HCT116 (cell line): Measurements from ENCODE around the gene ZNRF3. TPM values are rescaled to one million over a fixed set of nuclear protein-coding genes. Genes with fewer than 3 reads are reported as not detected.

Source experiments
- ATAC-seq: fragments of 200-7000 bp; cut with Tn5 transposase; 2 replicates; pipeline ENCODE4 v1.9.1; 2020; ENCODE audit warnings: mild to moderate bottlenecking, moderate library complexity
- BruUV-seq: library from RNA; stranded (reverse); fragments of 400-500 nt; replicated peaks from 2 replicates; lab custom pipeline; 2021; lab: Mats Ljungman, UMichigan
- CTCF ChIA-PET: fragments of 300-600 bp; sonication (Branson Sonifier 250); formaldehyde crosslinking; loops from one replicate; lab custom pipeline; 2021; ENCODE audit warnings: antibody characterized with exemption; lab: Charles Lee
- POLR2A ChIA-PET: fragments of 300-600, 350-600 bp; sonication (Branson Sonifier 250); formaldehyde crosslinking; loops from one replicate; lab custom pipeline; 2021; ENCODE audit warnings: antibody characterized with exemption; lab: Charles Lee
- RAD21 ChIA-PET, 2 experiments: fragments of 300-600 bp; sonication (Branson Sonifier 250); formaldehyde crosslinking; loops; one replicate each; lab custom pipeline; 2023; ENCODE audit warnings: low total read pairs in 2 of 2; ENCODE audit not compliant: uncharacterized antibody in 2 of 2, unreplicated experiment in 2 of 2, low non-redundant PET in 1 of 2; lab: Charles Lee
- DNase-seq: peaks from one replicate; pipeline ENCODE4 v3.0.0-alpha.2; 2010; ENCODE audit warnings: low read depth, low spot score
- H2AFZ ChIP-seq: fragments of 200-600 bp; shearing (Covaris generic), sonication (generic); 2 replicates; pipeline ENCODE4 v1.6.1; 2017; ENCODE audit warnings: low read depth, mixed run types, mixed read lengths, antibody characterized with exemption, low read length; ENCODE audit not compliant: poor library complexity, severe bottlenecking
- H3K27ac ChIP-seq: 2 replicates; pipeline ENCODE4 v1.5.1; 2012; ENCODE audit warnings: low read depth, low read length
- H3K27me3 ChIP-seq: fragments of 200-600 bp; sonication (generic); 2 replicates; pipeline ENCODE4 v1.6.1; 2016; ENCODE audit warnings: mixed run types, low read length, mixed read lengths; ENCODE audit not compliant: insufficient read depth
- H3K36me3 ChIP-seq, 2 experiments: fragments of 200-500 bp in 1 of 2; fragments of 200-600 bp in 1 of 2; sonication (Bioruptor generic) in 1 of 2; sonication (generic) in 1 of 2; 2 replicates each; pipeline versions ENCODE4 v1.5.1 to v1.6.1; 2014 to 2016; ENCODE audit warnings: low read length in 2 of 2, inconsistent platforms in 1 of 2, mixed read lengths in 1 of 2, mixed run types in 1 of 2; ENCODE audit not compliant: insufficient read depth in 2 of 2, control insufficient read depth in 1 of 2
- H3K4me1 ChIP-seq, 2 experiments: fragments of 200-600 bp in 1 of 2; sonication (generic) in 1 of 2; 2 replicates each; pipeline versions ENCODE4 v1.5.1 to v1.6.1; 2012 to 2017; ENCODE audit warnings: low read length in 2 of 2, inconsistent platforms in 1 of 2, mild to moderate bottlenecking in 1 of 2, mixed read lengths in 1 of 2, mixed run types in 1 of 2, moderate library complexity in 1 of 2; ENCODE audit not compliant: insufficient read depth in 2 of 2, control insufficient read depth in 1 of 2
- H3K4me2 ChIP-seq: fragments of 200-600 bp; sonication (generic); 2 replicates; pipeline ENCODE4 v1.6.1; 2017; ENCODE audit warnings: mixed run types, low read length, mixed read lengths
- H3K4me3 ChIP-seq, 2 experiments: fragments of 200-600 bp in 1 of 2; sonication (generic) in 1 of 2; replicated peaks in 1 of 2; 2 replicates each; pipeline ENCODE4 v1.5.1; 2011 to 2016; ENCODE audit warnings: low read length in 2 of 2, control low read depth in 1 of 2, low read depth in 1 of 2, mild to moderate bottlenecking in 1 of 2, mixed read lengths in 1 of 2, mixed run types in 1 of 2
- H3K79me2 ChIP-seq: fragments of 200-600 bp; sonication (generic); 2 replicates; pipeline ENCODE4 v1.6.1; 2017; ENCODE audit warnings: mild to moderate bottlenecking, mixed run types, low read length, moderate library complexity, mixed read lengths; ENCODE audit not compliant: insufficient read depth
- H3K9ac ChIP-seq: fragments of 200-600 bp; sonication (generic); 2 replicates; pipeline ENCODE4 v1.6.1; 2016; ENCODE audit warnings: low read length, mixed read lengths
- H3K9me2 ChIP-seq: fragments of 200-600 bp; sonication (generic), shearing (Covaris generic); 2 replicates; pipeline ENCODE4 v1.6.1; 2017; ENCODE audit warnings: mixed run types, mild to moderate bottlenecking, moderate library complexity; ENCODE audit not compliant: insufficient read depth
- H3K9me3 ChIP-seq, 2 experiments: fragments of 200-500 bp in 1 of 2; fragments of 200-600 bp in 1 of 2; sonication (Bioruptor generic) in 1 of 2; sonication (generic) in 1 of 2; 2 replicates each; pipeline ENCODE4 v1.6.1; 2014 to 2017; ENCODE audit warnings: low read length in 2 of 2, mixed read lengths in 2 of 2, inconsistent platforms in 1 of 2, low read depth in 1 of 2, mild to moderate bottlenecking in 1 of 2, mixed run types in 1 of 2, moderate library complexity in 1 of 2; ENCODE audit not compliant: control insufficient read depth in 1 of 2, insufficient read depth in 1 of 2
- H4K20me1 ChIP-seq: fragments of 200-600 bp; sonication (generic), shearing (Covaris generic); 2 replicates; pipeline ENCODE4 v1.6.1; 2017; ENCODE audit warnings: mixed run types, mild to moderate bottlenecking, moderate library complexity; ENCODE audit not compliant: insufficient read depth
- ATF3 ChIP-seq: IDR thresholded peaks from 2 replicates; pipeline ENCODE4 v1.6.1; 2012
- CEBPB ChIP-seq: IDR thresholded peaks from 2 replicates; pipeline ENCODE4 v1.6.1; 2012; ENCODE audit warnings: low read depth
- CTCF ChIP-seq, 3 experiments: fragments of 200-600 bp in 1 of 3; sonication (generic) in 1 of 3; IDR thresholded peaks in 2 of 3; conservative IDR thresholded peaks in 1 of 3; 2 replicates each; pipeline ENCODE4 v1.5.1; 2012 to 2017; ENCODE audit warnings: low read depth in 2 of 3, low read length in 2 of 3, antibody characterized with exemption in 1 of 3, borderline replicate concordance in 1 of 3, control low read depth in 1 of 3, mild to moderate bottlenecking in 1 of 3, mixed read lengths in 1 of 3, mixed run types in 1 of 3, moderate library complexity in 1 of 3; ENCODE audit not compliant: insufficient read depth in 1 of 3
- JUND ChIP-seq: IDR thresholded peaks from 2 replicates; pipeline ENCODE4 v1.6.1; 2012
- MAX ChIP-seq: IDR thresholded peaks from 2 replicates; pipeline ENCODE4 v1.6.1; 2012
- RAD21 ChIP-seq: IDR thresholded peaks from 2 replicates; pipeline ENCODE4 v1.6.1; 2012; ENCODE audit warnings: low read depth, mild to moderate bottlenecking
- TCF7L2 ChIP-seq: IDR thresholded peaks from 2 replicates; pipeline ENCODE4 v1.7.0; 2011; ENCODE audit warnings: borderline replicate concordance, inconsistent platforms; ENCODE audit not compliant: insufficient read depth, insufficient read length; ENCODE audit errors: extremely low read depth
- ZFX ChIP-seq: fragments of 450-650 bp; IDR thresholded peaks from 2 replicates; pipeline ENCODE4 v1.6.1; 2017
- intact Hi-C: fragments of 100-400 bp; cut with micrococcal nuclease; formaldehyde crosslinking; loops from 2 replicates; pipeline ENCODE4 v1.10.0; 2022
- total RNA-seq: library from RNA; stranded (reverse); gene quantifications from one replicate; pipeline ENCODE4 v1.2.1, GENCODE V29; 2021; ENCODE audit not compliant: unreplicated experiment

ZNRF3 gene
- total RNA-seq, 1 experiment from 2014 or later, result 12.2 TPM

GRCh38 chr22:29093030-29093429 lies 209.7 kb downstream of the ZNRF3 start:
- TF ChIP-seq JUND, result no peak
- no peak for TF ChIP-seq CEBPB
- no peak for TF ChIP-seq TCF7L2
- no peak for TF ChIP-seq ZFX
- TF ChIP-seq CTCF (IDR thresholded peaks at IDR 0.05 in 2 of 3, conservative IDR thresholded peaks at IDR 0.05 in 1 of 3; ENCODE audit: borderline replicate concordance in 1 of 3, insufficient read depth in 1 of 3, low read depth in 2 of 3, low read length in 2 of 3), result no peak
- TF ChIP-seq RAD21, result no peak
- no peak for TF ChIP-seq MAX
- TF ChIP-seq ATF3, result no peak
- TF ChIP-seq, all 23 proteins: peak for 0
- Histone ChIP-seq H4K20me1 (no peaks in the 10 kb centered on the region), H3K4me1 (peaks cover 3 to 5% of the 10 kb centered on the region in 2 experiments; a peak in 3 of 4 replicates), H3K27ac (no peak overlapping the region), H3K4me2 (no peak overlapping the region), H3K79me2 (no peaks in the 10 kb centered on the region), H3K36me3 (no peaks in the 10 kb centered on the region), H3K9me3 (no peaks in the 10 kb centered on the region), H2AFZ (no peak overlapping the region), H3K9ac (no peak overlapping the region), H3K4me3 (no peak overlapping the region), H3K9me2 (no peaks in the 10 kb centered on the region), H3K27me3 (no peaks in the 10 kb centered on the region)
- intact Hi-C loops, result no loop called here
- POLR2A ChIA-PET, result no interaction called here
- RAD21 ChIA-PET, result no interaction called here
- ATAC-seq (no peak), DNase-seq (no peak)
- CTCF ChIA-PET, result no interaction called here
- no TSS peak for BruUV-seq
